LNCaP clone FGC (cell line): ENCODE measurements around the gene HHAT.

Experiments
- DNase-seq: peaks from one replicate; pipeline ENCODE4 v3.0.0-alpha.2; 2011; ENCODE audit warnings: low read depth
- H3K4me3 ChIP-seq: 2 replicates; pipeline ENCODE4 v1.5.1; 2011; ENCODE audit warnings: mild to moderate bottlenecking, low read depth, low read length, control low read depth
- TF ChIP-seq, protein P1 (sequence below): IDR thresholded peaks from 2 replicates; pipeline ENCODE4 v1.5.1; 2012; ENCODE audit warnings: mild to moderate bottlenecking; ENCODE audit not compliant: control insufficient read depth, insufficient read depth; ENCODE audit errors: extremely low read depth

Gene HHAT

DNA sequence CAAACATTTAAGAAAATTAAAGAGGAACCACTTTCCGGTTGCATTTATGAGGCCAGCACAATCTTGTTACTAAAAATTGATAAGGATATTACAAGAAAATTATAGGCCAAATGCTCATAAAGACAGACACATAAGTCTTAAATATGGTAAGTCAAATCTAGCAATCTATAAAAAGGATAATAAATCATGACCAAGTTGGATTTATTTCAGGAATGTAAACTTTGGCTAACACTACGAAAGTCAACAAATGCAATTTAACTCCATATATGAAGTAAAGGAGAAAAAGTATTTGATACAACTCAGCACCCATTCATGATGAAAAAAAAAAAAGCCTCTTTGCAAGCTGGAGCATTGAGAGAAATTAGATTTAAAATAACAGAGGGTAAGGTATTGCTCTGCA, 6.3 kb downstream of the HHAT start:
- peak; percentile 66 for DNase-seq
- TF ChIP-seq, protein P1, sequence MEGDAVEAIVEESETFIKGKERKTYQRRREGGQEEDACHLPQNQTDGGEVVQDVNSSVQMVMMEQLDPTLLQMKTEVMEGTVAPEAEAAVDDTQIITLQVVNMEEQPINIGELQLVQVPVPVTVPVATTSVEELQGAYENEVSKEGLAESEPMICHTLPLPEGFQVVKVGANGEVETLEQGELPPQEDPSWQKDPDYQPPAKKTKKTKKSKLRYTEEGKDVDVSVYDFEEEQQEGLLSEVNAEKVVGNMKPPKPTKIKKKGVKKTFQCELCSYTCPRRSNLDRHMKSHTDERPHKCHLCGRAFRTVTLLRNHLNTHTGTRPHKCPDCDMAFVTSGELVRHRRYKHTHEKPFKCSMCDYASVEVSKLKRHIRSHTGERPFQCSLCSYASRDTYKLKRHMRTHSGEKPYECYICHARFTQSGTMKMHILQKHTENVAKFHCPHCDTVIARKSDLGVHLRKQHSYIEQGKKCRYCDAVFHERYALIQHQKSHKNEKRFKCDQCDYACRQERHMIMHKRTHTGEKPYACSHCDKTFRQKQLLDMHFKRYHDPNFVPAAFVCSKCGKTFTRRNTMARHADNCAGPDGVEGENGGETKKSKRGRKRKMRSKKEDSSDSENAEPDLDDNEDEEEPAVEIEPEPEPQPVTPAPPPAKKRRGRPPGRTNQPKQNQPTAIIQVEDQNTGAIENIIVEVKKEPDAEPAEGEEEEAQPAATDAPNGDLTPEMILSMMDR, result no peak
- H3K4me3 ChIP-seq, result no peak overlapping the region

DNA sequence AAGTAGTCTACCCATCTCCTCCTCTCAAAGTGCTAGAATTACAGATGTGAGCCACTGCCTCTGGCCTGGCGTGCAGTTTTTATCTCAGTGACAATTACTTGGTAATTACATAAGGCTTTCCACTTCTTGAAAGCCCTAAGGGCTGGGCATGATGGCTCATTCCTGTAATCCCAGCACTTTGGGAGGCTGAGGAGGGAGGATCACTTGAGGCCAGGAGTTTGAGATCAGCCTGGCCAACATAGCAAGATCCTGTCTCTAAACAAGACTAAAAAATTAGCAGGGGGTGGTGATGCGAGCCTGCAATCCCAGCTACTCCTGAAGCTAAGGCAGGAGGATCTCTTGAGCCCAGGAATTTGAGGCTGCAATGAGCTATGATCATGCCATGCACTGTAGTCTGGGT, 7.7 kb downstream of the HHAT start:
- no peak for DNase-seq
- TF ChIP-seq, protein P1, result no peak
- H3K4me3 ChIP-seq, result no peak overlapping the region

DNA sequence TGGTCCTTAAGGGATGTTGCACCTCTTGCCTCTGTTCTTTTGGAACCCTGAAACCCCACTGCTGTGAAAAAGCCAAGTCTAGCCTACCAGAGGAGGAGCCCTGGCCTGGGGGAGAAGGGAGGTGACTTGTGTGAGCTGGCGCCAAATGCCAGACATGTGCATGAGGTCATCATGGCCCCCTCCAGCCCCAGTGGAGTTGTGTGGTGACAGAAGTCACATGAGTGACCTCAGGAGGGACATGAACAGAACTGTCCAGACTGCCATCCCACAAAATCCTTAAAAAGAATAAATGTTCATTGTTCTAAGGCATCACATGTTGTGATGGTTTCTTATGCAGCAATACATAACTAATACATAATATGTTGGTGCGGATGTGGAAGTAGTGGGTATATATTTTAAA, 10.8 kb downstream of the HHAT start:
- DNase-seq, result no peak
- H3K4me3 ChIP-seq, result no peak overlapping the region
- TF ChIP-seq, protein P1, result no peak

DNA sequence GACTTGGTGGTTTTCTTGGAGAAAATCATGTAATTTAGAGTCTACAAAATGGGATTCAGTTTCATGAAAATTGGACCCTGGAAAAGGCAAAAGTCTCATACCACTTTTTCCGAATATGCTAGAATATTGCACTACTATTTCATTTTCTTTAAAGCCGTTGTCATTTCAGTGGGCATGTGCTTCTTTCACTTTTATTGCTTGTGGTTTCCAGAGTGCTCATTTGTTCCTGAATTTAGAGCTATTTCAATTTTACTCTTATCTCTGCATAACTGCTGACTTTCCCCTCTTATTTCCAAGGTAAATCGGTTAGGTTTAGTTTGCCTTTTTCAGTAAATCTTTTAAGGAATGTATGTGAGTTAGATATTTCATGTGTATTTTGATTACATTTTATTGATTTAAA, 11.6 kb downstream of the HHAT start:
- TF ChIP-seq, protein P1, result no peak
- no peak for DNase-seq
- no peak overlapping the region for H3K4me3 ChIP-seq

DNA sequence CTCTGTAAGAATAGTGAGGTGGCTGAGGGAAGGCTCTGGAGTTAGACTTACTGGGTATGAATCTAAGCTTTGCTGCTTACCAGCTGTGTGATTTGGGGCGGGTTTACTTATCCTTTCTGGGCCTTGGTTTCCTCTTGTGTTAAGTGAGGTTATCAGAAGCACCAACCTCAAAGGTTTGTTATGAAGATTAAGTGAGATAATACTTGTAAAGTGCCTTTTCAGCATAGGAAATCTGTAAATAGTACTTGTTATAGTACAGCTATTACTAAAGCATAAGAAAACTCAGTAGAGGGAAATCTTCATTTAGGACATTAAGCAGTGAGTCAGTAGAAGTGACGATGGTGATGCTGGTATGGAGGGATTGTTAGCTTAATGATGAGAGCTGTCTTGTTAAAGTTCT, 12.1 kb downstream of the HHAT start:
- no peak for DNase-seq
- TF ChIP-seq, protein P1, result no peak

DNA sequence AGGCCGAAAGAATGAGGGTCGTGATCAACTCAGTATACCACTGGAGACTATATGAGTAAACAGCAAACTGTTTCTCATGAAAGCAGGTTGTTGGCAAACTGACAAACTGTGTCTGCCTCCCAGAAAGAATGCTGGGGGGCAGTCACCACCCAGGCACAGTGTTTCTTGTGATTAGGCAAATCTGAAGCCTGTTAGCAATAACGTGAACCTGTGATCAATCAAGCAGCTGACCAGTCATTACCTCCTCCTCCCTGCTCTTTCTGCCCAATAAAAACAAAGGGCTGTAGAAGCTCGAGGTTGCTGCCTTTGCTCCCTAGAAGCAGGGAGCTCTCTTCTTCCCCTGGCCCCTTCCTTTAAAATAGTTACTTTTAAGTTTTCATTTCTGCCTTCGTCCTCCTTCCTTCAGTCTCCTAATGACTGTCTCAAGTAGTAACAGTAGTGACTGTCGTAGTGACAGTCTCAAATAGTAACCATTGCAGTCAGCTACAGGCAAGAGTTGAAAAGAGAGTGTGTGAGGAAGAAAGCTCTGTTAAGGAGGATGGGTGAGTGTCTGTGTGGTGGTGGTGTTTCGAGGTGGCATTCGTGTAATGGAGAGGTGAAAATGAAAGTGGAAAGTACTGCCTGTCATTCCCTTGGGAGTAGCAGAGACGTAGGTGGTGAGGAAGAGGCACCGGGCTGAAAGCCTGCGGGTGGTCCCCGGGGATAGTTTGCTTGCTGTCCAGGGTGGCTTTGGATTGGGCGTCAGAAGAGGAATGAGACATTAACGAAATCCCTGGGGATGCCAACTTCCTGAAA, 14.5 kb downstream of the HHAT start:
- DNase-seq, result no peak
- TF ChIP-seq, protein P1, result no peak

More for the DNA sequence above, 12.1 kb downstream of the HHAT start:
- no peak overlapping the region for H3K4me3 ChIP-seq

DNA sequence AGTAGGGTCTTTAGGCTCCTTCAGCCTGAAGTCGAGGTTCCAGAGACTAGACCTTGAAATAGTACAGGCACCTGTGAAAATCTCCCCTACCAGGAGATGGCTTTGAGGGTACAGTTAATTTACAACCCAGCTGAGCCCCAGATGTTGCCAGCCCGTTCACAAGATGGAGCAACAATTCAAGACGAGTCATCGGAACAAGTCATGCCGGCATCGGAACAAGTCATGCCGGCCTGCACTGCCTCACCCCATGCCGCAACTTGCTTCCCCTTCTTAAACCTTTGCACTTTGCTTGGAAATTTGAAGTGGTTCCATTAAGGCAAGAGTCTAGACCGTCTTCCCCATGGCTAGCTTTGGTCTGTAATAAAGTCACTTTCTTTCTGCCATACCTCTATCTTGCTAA, 16.0 kb downstream of the HHAT start:
- no peak overlapping the region for H3K4me3 ChIP-seq
- TF ChIP-seq, protein P1, result no peak
- DNase-seq, result no peak

More for the DNA sequence above, 14.5 kb downstream of the HHAT start:
- H3K4me3 ChIP-seq, result no peak overlapping the region
